D341Med (cell line): Measurements from ENCODE around the gene DEFB131A.
"Not testable (repeated sequence)": the region's sequence is repeated elsewhere in the genome, so short reads cannot be mapped to it uniquely, and the experiment has no call there.

Experiments used
- DNase-seq: peaks from one replicate; pipeline ENCODE4 v3.0.0; 2012; ENCODE audit warnings: low spot score

Gene DEFB131A

GRCh38 chr4:9494256-9495035 is 50.2 kb downstream of the DEFB131A start:
- DNase-seq: not testable (repeated sequence)

- DNase-seq: not testable (repeated sequence)
Observed at GRCh38 chr4:9495443-9495842, 51.2 kb downstream of the DEFB131A start.

GRCh38 chr4:9497575-9498467 is 53.6 kb downstream of the DEFB131A start:
- not testable (repeated sequence) for DNase-seq

- not testable (repeated sequence) for DNase-seq
Observed at GRCh38 chr4:9498468-9499040, 54.3 kb downstream of the DEFB131A start.

- DNase-seq: not testable (repeated sequence)
Observed at GRCh38 chr4:9499974-9500487, 55.8 kb downstream of the DEFB131A start.
